PC-3 (cell line): ENCODE data around the gene MIDN. TPM values are rescaled to one million over a fixed set of nuclear protein-coding genes. Genes with fewer than 3 reads are reported as not detected.

Experiments
- ATAC-seq: fragments of 200-7000 bp; cut with Tn5 transposase; 2 replicates; pipeline ENCODE4 v1.9.1; 2020; ENCODE audit warnings: mild to moderate bottlenecking, moderate library complexity
- BruUV-seq: library from RNA; stranded (reverse); fragments of 400-500 nt; replicated peaks from 2 replicates; lab custom pipeline; 2021; lab: Mats Ljungman, UMichigan
- CTCF ChIA-PET: fragments of 300-600 bp; sonication (Branson Sonifier 250); formaldehyde crosslinking; loops from one replicate; lab custom pipeline; 2022; ENCODE audit warnings: antibody characterized with exemption; lab: Charles Lee
- POLR2A ChIA-PET: fragments of 300-600 bp; sonication (Branson Sonifier 250); formaldehyde crosslinking; loops from one replicate; lab custom pipeline; 2022; ENCODE audit warnings: antibody characterized with exemption; ENCODE audit not compliant: unreplicated experiment; lab: Charles Lee
- DNase-seq: peaks from one replicate; pipeline ENCODE4 v3.0.0-alpha.2; 2015
- H2AFZ ChIP-seq: fragments of 300-600 bp; sonication (generic); 2 replicates; pipeline ENCODE4 v1.6.0; 2016; ENCODE audit warnings: antibody characterized with exemption, low read length
- H3F3A ChIP-seq: fragments of 300-600 bp; sonication (generic); one replicate; pipeline ENCODE4 v1.6.0; 2017; ENCODE audit warnings: antibody characterized with exemption, low read length, control low read depth, mild to moderate bottlenecking; ENCODE audit not compliant: unreplicated experiment
- H3K27ac ChIP-seq: fragments of 300-600 bp; sonication (generic); 2 replicates; pipeline ENCODE4 v1.5.1; 2016; ENCODE audit warnings: mild to moderate bottlenecking, low read length
- H3K27me3 ChIP-seq: fragments of 300-600 bp; sonication (generic); 2 replicates; pipeline ENCODE4 v1.6.1; 2016; ENCODE audit warnings: low read length, mixed read lengths
- H3K36me3 ChIP-seq: fragments of 300-600 bp; sonication (generic); 2 replicates; pipeline ENCODE4 v1.6.1; 2016; ENCODE audit warnings: low read depth, mixed run types, low read length, mixed read lengths
- H3K4me1 ChIP-seq: fragments of 300-600 bp; sonication (generic); 2 replicates; pipeline ENCODE4 v1.5.1; 2016; ENCODE audit warnings: low read length; ENCODE audit not compliant: insufficient read depth
- H3K4me2 ChIP-seq: fragments of 300-600 bp; sonication (generic); 2 replicates; pipeline ENCODE4 v1.6.0; 2016; ENCODE audit warnings: low read length
- H3K4me3 ChIP-seq: fragments of 300-600 bp; sonication (generic); 2 replicates; pipeline ENCODE4 v1.5.1; 2016; ENCODE audit warnings: mild to moderate bottlenecking, low read length, mixed read lengths
- H3K79me2 ChIP-seq: fragments of 300-600 bp; sonication (generic); 2 replicates; pipeline ENCODE4 v1.6.1; 2017; ENCODE audit warnings: low read length, mixed read lengths
- H3K9ac ChIP-seq: fragments of 300-600 bp; sonication (generic); 2 replicates; pipeline ENCODE4 v1.6.0; 2016; ENCODE audit warnings: mild to moderate bottlenecking, low read length
- H3K9me2 ChIP-seq: fragments of 300-600 bp; sonication (generic); replicated peaks from 2 replicates; pipeline ENCODE4 v1.6.1; 2016; ENCODE audit warnings: mixed run types, low read length, mixed read lengths
- H3K9me3 ChIP-seq: fragments of 300-600 bp; sonication (generic); 2 replicates; pipeline ENCODE4 v1.6.1; 2016; ENCODE audit warnings: low read length, mixed read lengths
- H4K20me1 ChIP-seq: fragments of 300-600 bp; sonication (generic); 2 replicates; pipeline ENCODE4 v1.6.1; 2016; ENCODE audit warnings: low read length, mixed read lengths
- EZH2 ChIP-seq: fragments of 300-600 bp; sonication (generic); IDR thresholded peaks from one replicate; pipeline ENCODE4 v1.6.1; 2017; ENCODE audit warnings: antibody characterized with exemption, mild to moderate bottlenecking, low read length; ENCODE audit not compliant: unreplicated experiment
- EZH2phosphoT487 ChIP-seq: fragments of 300-600 bp; sonication (generic); IDR thresholded peaks from 2 replicates; pipeline ENCODE4 v1.6.1; 2018; ENCODE audit warnings: mild to moderate bottlenecking, antibody characterized with exemption, low read length, borderline replicate concordance
- intact Hi-C: fragments of 100-400 bp; cut with micrococcal nuclease; formaldehyde crosslinking; loops from 2 replicates; pipeline ENCODE4 v1.9.0; 2023
- total RNA-seq: library from RNA; depleted of rRNA; stranded (reverse); fragments of >200 nt; gene quantifications from 2 replicates; pipeline ENCODE4 v1.2.3, GENCODE V29; 2014
- TF ChIP-seq, protein P1 (sequence below): fragments of 300-600 bp; sonication (generic); conservative IDR thresholded peaks from 2 replicates; pipeline ENCODE4 v1.5.1; 2017; ENCODE audit warnings: antibody characterized with exemption, low read depth, mild to moderate bottlenecking, low read length

The MIDN gene
- total RNA-seq, 1 experiment from 2014 or later = 17.3 TPM

DNA sequence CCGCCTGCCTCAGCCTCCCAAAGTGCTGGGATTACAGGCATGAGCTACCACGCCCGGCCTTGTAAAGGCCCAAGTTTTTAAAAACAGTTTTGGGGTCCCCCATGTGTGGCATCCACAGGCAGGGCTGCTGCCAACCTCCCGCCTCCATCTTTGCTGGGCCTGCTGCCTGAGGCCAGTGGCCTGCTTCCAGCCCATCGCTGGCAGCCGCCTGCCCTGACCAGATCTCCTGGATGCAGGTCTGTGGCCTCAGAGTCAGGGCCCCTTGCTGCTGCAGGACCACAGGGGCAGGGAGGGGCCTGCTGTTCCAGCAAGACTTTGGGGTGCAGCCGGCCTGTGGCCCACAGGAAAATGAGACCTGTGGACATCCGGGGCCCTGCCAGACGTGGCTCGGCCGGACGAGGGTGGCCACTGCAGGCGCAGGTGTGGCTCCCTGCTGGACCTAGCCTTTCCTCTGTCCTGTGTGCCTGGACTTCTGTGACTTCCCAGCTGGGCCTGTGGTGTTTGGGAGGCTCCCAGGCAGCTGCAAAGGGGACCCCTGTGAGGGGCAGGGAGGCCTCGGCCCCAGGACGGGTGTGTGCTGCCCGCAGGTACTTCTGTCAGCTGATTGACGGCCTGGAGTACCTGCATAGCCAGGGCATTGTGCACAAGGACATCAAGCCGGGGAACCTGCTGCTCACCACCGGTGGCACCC is 28.5 kb upstream of the MIDN start:
- Histone ChIP-seq H3K9me2 (no peaks in the 10 kb centered on the region), H3K4me1 (peaks cover 20% of the 10 kb centered on the region), H3K79me2 (peaks cover 34% of the 10 kb centered on the region), H2AFZ (no peak overlapping the region), H3F3A (no peaks in the 10 kb centered on the region), H4K20me1 (0 out of 2 replicates have a peak, but pooled peaks cover 2% of the 10 kb centered on the region), H3K27ac (no peak overlapping the region), H3K27me3 (no peaks in the 10 kb centered on the region), H3K4me3 (no peak overlapping the region), H3K9me3 (no peaks in the 10 kb centered on the region), H3K36me3 (no peaks in the 10 kb centered on the region), H3K4me2 (no peak overlapping the region), H3K9ac (no peak overlapping the region)
- DNase-seq (no peak), ATAC-seq (no peak)
- CTCF ChIA-PET = no interaction called here
- POLR2A ChIA-PET = no interaction called here
- no TSS peak for BruUV-seq
- intact Hi-C loops = no loop called here
- no peak for TF ChIP-seq EZH2phosphoT487
- no peak for TF ChIP-seq EZH2
- TF ChIP-seq, protein P1, sequence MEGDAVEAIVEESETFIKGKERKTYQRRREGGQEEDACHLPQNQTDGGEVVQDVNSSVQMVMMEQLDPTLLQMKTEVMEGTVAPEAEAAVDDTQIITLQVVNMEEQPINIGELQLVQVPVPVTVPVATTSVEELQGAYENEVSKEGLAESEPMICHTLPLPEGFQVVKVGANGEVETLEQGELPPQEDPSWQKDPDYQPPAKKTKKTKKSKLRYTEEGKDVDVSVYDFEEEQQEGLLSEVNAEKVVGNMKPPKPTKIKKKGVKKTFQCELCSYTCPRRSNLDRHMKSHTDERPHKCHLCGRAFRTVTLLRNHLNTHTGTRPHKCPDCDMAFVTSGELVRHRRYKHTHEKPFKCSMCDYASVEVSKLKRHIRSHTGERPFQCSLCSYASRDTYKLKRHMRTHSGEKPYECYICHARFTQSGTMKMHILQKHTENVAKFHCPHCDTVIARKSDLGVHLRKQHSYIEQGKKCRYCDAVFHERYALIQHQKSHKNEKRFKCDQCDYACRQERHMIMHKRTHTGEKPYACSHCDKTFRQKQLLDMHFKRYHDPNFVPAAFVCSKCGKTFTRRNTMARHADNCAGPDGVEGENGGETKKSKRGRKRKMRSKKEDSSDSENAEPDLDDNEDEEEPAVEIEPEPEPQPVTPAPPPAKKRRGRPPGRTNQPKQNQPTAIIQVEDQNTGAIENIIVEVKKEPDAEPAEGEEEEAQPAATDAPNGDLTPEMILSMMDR = no peak

DNA sequence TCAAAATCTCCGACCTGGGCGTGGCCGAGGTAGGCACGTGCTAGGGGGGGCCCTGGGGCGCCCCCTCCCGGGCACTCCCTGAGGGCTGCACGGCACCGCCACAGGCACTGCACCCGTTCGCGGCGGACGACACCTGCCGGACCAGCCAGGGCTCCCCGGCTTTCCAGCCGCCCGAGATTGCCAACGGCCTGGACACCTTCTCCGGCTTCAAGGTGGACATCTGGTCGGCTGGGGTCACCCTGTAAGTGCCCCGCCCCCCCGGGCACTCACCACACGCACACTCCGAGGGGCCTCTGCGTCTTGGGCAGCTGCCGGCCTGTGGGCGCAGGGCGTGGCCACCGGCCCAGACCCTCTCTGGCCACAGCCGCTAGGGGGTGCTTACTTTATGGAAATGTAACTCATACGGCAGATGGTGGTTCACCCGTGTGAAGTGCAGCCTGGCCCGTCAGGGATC is 27.9 kb upstream of the MIDN start:
- intact Hi-C loops = no loop called here
- no peak for DNase-seq
- no peak for TF ChIP-seq EZH2phosphoT487
- TF ChIP-seq, protein P1 = no peak
- no peak for TF ChIP-seq EZH2
- ATAC-seq = no peak
- H3K27ac ChIP-seq = no peak overlapping the region
- no peak overlapping the region for H3K4me3 ChIP-seq
- no peak overlapping the region for H2AFZ ChIP-seq
- H3K79me2 ChIP-seq = peaks cover 29% of the 10 kb centered on the region
- no peaks in the 10 kb centered on the region for H3K9me3 ChIP-seq
- 0 out of 2 replicates have a peak, but pooled peaks cover 2% of the 10 kb centered on the region for H4K20me1 ChIP-seq
- no peaks in the 10 kb centered on the region for H3F3A ChIP-seq
- H3K4me1 ChIP-seq = peaks cover 14% of the 10 kb centered on the region
- H3K4me2 ChIP-seq = no peak overlapping the region
- no TSS peak for BruUV-seq
- H3K9me2 ChIP-seq = no peaks in the 10 kb centered on the region
- no peaks in the 10 kb centered on the region for H3K36me3 ChIP-seq
- ChIA-PET POLR2A (no interaction called here), CTCF (no interaction called here)
- no peaks in the 10 kb centered on the region for H3K27me3 ChIP-seq
- no peak overlapping the region for H3K9ac ChIP-seq
